Neural cell (in vitro differentiated cells): Measurements from ENCODE around the gene ROBO1. TPM values are rescaled to one million over a fixed set of nuclear protein-coding genes. Genes with fewer than 3 reads are reported as not detected.
A peak's percentile ranks its signal among the peaks of the same experiment; 100 is the strongest.

ENCODE experiments used
- H2AFZ ChIP-seq: fragments of 200-600, 300-800 bp; sonication (generic), shearing (Covaris generic); 2 replicates; pipeline ENCODE4 v1.6.0; 2014; ENCODE audit warnings: low read depth, mild to moderate bottlenecking, antibody characterized with exemption, low read length, moderate library complexity
- H3F3A ChIP-seq: fragments of 200-600 bp; shearing (Covaris generic); 2 replicates; pipeline ENCODE4 v1.6.1; 2016; ENCODE audit warnings: mild to moderate bottlenecking, moderate library complexity, mixed read lengths, antibody characterized with exemption, low read length; ENCODE audit not compliant: insufficient read depth, poor library complexity, severe bottlenecking
- H3K27ac ChIP-seq: fragments of 200-600, 300-800 bp; sonication (generic), shearing (Covaris generic); 2 replicates; pipeline ENCODE4 v1.5.1; 2014; ENCODE audit warnings: mild to moderate bottlenecking, low read length, moderate library complexity
- H3K27me3 ChIP-seq: fragments of 300-800, 200-600 bp; sonication (generic), shearing (Covaris generic); 2 replicates; pipeline ENCODE4 v1.6.0; 2014; ENCODE audit warnings: mild to moderate bottlenecking, low read depth, low read length, moderate library complexity; ENCODE audit not compliant: insufficient read depth
- H3K36me3 ChIP-seq: fragments of 300-800, 200-600 bp; sonication (generic), shearing (Covaris generic); 2 replicates; pipeline ENCODE4 v1.5.1; 2014; ENCODE audit warnings: mild to moderate bottlenecking, antibody characterized with exemption, low read length, moderate library complexity; ENCODE audit not compliant: insufficient read depth
- H3K4me2 ChIP-seq: fragments of 300-800, 200-600 bp; sonication (generic), shearing (Covaris generic); 2 replicates; pipeline ENCODE4 v1.6.0; 2014; ENCODE audit warnings: mild to moderate bottlenecking, low read length
- H3K4me3 ChIP-seq: fragments of 300-800, 200-600 bp; sonication (generic), shearing (Covaris generic); 2 replicates; pipeline ENCODE4 v1.5.1; 2014; ENCODE audit warnings: mild to moderate bottlenecking, low read length, moderate library complexity
- H3K79me2 ChIP-seq: fragments of 200-600 bp; shearing (Covaris generic); replicated peaks from 2 replicates; pipeline ENCODE4 v1.6.0; 2014; ENCODE audit warnings: mild to moderate bottlenecking, low read length, moderate library complexity; ENCODE audit not compliant: insufficient read depth
- H3K9ac ChIP-seq: fragments of 300-800, 200-600 bp; sonication (generic), shearing (Covaris generic); 2 replicates; pipeline ENCODE4 v1.6.1; 2016; ENCODE audit warnings: mild to moderate bottlenecking, low read length, mixed read lengths
- H3K9me2 ChIP-seq: fragments of 200-600 bp; shearing (Covaris generic); 2 replicates; pipeline ENCODE4 v1.6.1; 2016; ENCODE audit warnings: mild to moderate bottlenecking, low read length, mixed read lengths; ENCODE audit not compliant: insufficient read depth
- H3K9me3 ChIP-seq: fragments of 200-600, 300-800 bp; sonication (generic), shearing (Covaris generic); 2 replicates; pipeline ENCODE4 v1.6.1; 2016; ENCODE audit warnings: mild to moderate bottlenecking, mixed run types, low read length, moderate library complexity, mixed read lengths
- H4K20me1 ChIP-seq: fragments of 200-600 bp; shearing (Covaris generic); 2 replicates; pipeline ENCODE4 v1.6.1; 2016; ENCODE audit warnings: mild to moderate bottlenecking, mixed run types; ENCODE audit not compliant: insufficient read depth
- EP300 ChIP-seq: fragments of 450-650 bp; conservative IDR thresholded peaks from 2 replicates; pipeline ENCODE4 v1.6.1; 2014; ENCODE audit warnings: antibody characterized with exemption, mild to moderate bottlenecking, moderate library complexity; ENCODE audit not compliant: poor library complexity, severe bottlenecking
- EZH2 ChIP-seq: fragments of 200-600, 300-800 bp; shearing (Covaris generic), sonication (generic); IDR thresholded peaks from 2 replicates; pipeline ENCODE4 v1.6.1; 2014; ENCODE audit warnings: antibody characterized with exemption, low read length, borderline replicate concordance, mild to moderate bottlenecking; ENCODE audit not compliant: insufficient read depth, poor library complexity, severe bottlenecking
- MXI1 ChIP-seq: fragments of 450-650 bp; conservative IDR thresholded peaks from 2 replicates; pipeline ENCODE4 v1.6.1; 2014; ENCODE audit warnings: antibody characterized with exemption, mild to moderate bottlenecking; ENCODE audit not compliant: poor library complexity, severe bottlenecking
- POLR2AphosphoS5 ChIP-seq: IDR thresholded peaks from 2 replicates; pipeline ENCODE4 v1.6.1; 2012
- RAD21 ChIP-seq: fragments of 450-650 bp; conservative IDR thresholded peaks from 2 replicates; pipeline ENCODE4 v1.6.1; 2014; ENCODE audit warnings: antibody characterized with exemption, mild to moderate bottlenecking, moderate library complexity
- SMC3 ChIP-seq: fragments of 450-650 bp; conservative IDR thresholded peaks from 2 replicates; pipeline ENCODE4 v1.6.1; 2014; ENCODE audit warnings: antibody characterized with exemption, mild to moderate bottlenecking, moderate library complexity; ENCODE audit not compliant: poor library complexity
- TAF1 ChIP-seq: IDR thresholded peaks from 2 replicates; pipeline ENCODE4 v1.6.1; 2012; ENCODE audit warnings: low read depth
- polyA plus RNA-seq: library from polyadenylated mRNA; depleted of rRNA; stranded (reverse); fragments of >200 nt; gene quantifications from 2 replicates; pipeline ENCODE4 v1.2.3, GENCODE V29; 2014
- TF ChIP-seq, protein P1 (sequence below): IDR thresholded peaks from 2 replicates; pipeline ENCODE4 v1.6.1; 2012; ENCODE audit warnings: borderline replicate concordance
- TF ChIP-seq, protein P2 (sequence below): fragments of 450-650 bp; IDR thresholded peaks from 2 replicates; pipeline ENCODE4 v1.5.1; 2014; ENCODE audit warnings: antibody characterized with exemption, mild to moderate bottlenecking, moderate library complexity; ENCODE audit not compliant: poor library complexity, severe bottlenecking

Gene ROBO1
- polyA plus RNA-seq, 1 donor from 2014 or later, result 183 TPM

DNA sequence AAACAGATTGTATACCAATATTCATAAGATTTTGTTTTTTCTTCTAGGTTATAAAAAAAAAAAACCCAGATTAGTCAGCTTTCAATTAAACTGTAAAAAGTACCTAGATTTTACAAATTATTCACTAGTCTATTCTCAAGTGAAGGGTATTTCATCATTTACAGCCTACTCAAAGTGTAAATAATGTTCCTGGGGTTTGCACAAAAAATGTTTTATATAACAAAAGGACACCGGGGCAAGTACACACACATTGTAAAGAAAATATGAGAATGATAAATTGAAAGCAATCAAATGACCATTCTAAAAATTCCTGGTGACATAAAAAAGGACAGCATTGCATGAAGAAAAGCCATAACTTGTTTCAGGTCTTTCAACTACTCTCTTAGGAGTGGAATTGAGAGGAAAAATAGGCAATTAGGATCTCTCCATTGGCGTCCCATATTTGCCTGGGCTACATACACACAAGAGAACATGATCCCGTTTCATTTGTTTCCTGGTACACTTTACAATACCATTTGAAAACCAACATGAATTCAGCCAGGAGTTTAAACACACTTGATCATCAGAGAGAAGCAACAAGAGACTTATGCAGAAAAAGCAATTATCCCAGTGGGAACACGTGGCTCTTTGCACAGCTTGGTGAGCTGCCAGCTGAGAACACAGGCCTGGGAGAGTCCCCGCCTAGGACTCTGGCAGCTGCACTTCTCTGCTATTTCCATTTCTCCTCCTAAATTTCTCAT lies 1039.2 kb downstream of the ROBO1 start:
- Histone ChIP-seq H4K20me1 (no peaks in the 10 kb centered on the region), H3K9ac (no peak overlapping the region), H3K27ac (peak overlapping the region; percentile 6), H3K4me2 (peak overlapping the region; percentile 7), H2AFZ (no peak overlapping the region), H3F3A (peaks cover 9% of the 10 kb centered on the region), H3K27me3 (no peaks in the 10 kb centered on the region), H3K36me3 (no peaks in the 10 kb centered on the region), H3K79me2 (no peaks in the 10 kb centered on the region), H3K4me3 (peak overlapping the region; percentile 22), H3K9me3 (no peaks in the 10 kb centered on the region), H3K9me2 (no peaks in the 10 kb centered on the region)
- TF ChIP-seq RAD21 (no peak), POLR2AphosphoS5 (no peak), EP300 (no peak), SMC3 (no peak), MXI1 (no peak), TAF1 (no peak), EZH2 (no peak)
- TF ChIP-seq, protein P1, sequence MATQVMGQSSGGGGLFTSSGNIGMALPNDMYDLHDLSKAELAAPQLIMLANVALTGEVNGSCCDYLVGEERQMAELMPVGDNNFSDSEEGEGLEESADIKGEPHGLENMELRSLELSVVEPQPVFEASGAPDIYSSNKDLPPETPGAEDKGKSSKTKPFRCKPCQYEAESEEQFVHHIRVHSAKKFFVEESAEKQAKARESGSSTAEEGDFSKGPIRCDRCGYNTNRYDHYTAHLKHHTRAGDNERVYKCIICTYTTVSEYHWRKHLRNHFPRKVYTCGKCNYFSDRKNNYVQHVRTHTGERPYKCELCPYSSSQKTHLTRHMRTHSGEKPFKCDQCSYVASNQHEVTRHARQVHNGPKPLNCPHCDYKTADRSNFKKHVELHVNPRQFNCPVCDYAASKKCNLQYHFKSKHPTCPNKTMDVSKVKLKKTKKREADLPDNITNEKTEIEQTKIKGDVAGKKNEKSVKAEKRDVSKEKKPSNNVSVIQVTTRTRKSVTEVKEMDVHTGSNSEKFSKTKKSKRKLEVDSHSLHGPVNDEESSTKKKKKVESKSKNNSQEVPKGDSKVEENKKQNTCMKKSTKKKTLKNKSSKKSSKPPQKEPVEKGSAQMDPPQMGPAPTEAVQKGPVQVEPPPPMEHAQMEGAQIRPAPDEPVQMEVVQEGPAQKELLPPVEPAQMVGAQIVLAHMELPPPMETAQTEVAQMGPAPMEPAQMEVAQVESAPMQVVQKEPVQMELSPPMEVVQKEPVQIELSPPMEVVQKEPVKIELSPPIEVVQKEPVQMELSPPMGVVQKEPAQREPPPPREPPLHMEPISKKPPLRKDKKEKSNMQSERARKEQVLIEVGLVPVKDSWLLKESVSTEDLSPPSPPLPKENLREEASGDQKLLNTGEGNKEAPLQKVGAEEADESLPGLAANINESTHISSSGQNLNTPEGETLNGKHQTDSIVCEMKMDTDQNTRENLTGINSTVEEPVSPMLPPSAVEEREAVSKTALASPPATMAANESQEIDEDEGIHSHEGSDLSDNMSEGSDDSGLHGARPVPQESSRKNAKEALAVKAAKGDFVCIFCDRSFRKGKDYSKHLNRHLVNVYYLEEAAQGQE, result no peak
- TF ChIP-seq, protein P2, sequence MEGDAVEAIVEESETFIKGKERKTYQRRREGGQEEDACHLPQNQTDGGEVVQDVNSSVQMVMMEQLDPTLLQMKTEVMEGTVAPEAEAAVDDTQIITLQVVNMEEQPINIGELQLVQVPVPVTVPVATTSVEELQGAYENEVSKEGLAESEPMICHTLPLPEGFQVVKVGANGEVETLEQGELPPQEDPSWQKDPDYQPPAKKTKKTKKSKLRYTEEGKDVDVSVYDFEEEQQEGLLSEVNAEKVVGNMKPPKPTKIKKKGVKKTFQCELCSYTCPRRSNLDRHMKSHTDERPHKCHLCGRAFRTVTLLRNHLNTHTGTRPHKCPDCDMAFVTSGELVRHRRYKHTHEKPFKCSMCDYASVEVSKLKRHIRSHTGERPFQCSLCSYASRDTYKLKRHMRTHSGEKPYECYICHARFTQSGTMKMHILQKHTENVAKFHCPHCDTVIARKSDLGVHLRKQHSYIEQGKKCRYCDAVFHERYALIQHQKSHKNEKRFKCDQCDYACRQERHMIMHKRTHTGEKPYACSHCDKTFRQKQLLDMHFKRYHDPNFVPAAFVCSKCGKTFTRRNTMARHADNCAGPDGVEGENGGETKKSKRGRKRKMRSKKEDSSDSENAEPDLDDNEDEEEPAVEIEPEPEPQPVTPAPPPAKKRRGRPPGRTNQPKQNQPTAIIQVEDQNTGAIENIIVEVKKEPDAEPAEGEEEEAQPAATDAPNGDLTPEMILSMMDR, result no peak

DNA sequence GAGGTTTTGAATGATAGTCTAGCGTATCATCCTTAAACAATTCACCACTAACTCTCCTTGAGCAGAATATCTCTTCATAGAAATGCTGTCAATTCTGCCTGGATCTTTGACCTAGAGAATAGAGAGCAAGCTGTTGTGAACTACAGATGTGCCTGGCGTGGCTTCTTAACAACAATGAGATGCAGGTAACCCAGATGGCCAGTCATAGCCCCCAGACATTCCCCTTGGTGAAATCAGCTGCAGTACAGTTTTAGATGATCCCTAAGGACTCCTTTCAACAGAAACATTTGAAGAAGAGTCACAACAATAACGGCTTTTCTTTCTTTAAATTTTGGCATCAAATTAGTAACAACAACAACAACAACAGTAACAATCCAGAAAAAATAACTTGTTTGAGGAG lies 1041.3 kb downstream of the ROBO1 start:
- Histone ChIP-seq H3K4me2 (no peak overlapping the region), H3K79me2 (peaks cover 5% of the 10 kb centered on the region), H3K9me3 (no peaks in the 10 kb centered on the region), H3K36me3 (no peaks in the 10 kb centered on the region), H2AFZ (no peak overlapping the region), H3K9ac (no peak overlapping the region), H3F3A (peaks cover 9% of the 10 kb centered on the region), H4K20me1 (no peaks in the 10 kb centered on the region), H3K9me2 (no peaks in the 10 kb centered on the region), H3K27ac (no peak overlapping the region), H3K27me3 (no peaks in the 10 kb centered on the region), H3K4me3 (no peak overlapping the region)
- TF ChIP-seq, protein P2, result no peak
- TF ChIP-seq EP300 (no peak), RAD21 (no peak), EZH2 (no peak), TAF1 (no peak), SMC3 (no peak), MXI1 (no peak), POLR2AphosphoS5 (no peak)
- TF ChIP-seq, protein P1, result no peak
